HG02678 (cell line): ENCODE data around the gene DIP2B.
"Not testable (repeated sequence)": the region's sequence is repeated elsewhere in the genome, so short reads cannot be mapped to it uniquely, and the experiment has no call there.

Source experiments
- ATAC-seq: cut with Tn5 transposase; IDR thresholded peaks from one replicate; pipeline ENCODE4 v1.9.1; 2021; ENCODE audit warnings: mild to moderate bottlenecking, moderate library complexity; ENCODE audit not compliant: unreplicated experiment

Gene DIP2B

DNA sequence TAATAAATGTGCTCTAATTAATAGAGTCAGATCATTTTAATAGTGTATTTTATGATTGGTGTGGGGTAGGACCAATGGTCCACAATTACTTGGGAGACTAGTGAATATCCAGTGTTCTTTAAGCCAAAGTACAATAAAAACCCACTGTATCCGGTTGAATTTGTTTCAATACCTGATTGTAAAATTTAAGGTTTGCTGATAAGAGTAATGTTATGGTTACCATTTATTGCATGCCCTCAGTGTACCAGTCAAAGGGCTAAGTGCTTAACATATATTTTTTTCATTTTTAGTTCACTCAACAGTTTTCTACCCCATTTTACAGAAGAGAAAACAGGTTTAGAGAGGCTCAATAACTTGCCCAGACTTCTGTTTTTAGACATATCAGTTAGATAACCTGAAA is 161.2 kb downstream of the DIP2B start:
- ATAC-seq = no peak

DNA sequence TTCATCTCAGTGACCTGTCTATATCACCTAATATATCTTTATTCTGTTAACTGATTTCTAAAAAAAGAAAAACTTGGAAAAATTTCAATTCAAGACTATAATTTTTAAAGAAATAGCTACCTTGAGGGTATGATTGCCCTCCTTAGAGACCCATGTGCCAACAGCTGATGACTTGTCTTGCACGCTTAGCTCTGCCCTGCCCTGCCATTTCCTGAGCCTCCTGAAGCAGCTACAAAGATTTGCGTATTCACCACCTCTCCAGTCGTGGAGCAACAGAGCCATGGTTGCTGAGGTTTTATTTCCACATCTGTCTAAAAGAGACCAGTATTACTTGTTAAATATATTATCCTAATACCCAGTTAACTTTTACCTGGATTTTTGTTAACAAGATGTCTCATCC is 167.4 kb downstream of the DIP2B start:
- no peak for ATAC-seq

DNA sequence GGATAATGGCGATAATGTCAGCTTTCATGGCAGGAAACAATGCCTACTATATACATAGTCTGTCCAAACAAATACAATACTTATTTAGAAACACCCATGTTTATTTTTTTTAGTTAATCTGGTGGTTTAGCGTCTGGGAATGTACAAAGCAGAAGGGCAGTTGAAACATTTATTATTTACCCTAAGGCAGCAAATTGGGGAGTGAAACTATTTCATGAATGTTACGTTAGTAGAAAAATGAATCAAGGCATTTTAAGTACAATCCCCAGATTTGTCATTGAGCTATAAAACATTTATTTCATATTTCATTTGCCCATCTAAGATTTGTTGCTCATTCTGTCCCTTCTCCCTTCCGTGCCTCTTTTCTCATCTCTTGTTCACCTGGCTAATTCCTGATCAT is 172.0 kb downstream of the DIP2B start:
- ATAC-seq = no peak

DNA sequence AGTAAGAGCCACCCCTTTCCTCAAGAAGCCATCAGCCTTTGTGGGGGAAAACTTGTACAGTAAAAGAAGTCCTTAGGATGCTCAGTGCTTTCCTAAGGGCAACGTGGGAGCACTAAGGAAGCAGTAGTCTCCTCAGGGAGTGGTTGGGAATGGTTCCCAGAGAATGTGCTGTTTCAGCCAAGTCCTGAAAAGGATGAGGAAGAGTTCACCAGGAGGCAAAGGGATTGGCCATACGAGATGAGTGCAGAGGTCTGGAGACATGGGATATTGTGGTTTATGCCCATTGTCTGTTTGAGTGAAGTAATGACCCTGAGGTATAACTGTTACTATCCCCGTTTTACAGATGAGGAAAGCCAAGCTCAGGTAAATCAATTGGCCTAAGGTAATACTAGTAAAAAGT is 173.1 kb downstream of the DIP2B start:
- ATAC-seq = no peak

DNA sequence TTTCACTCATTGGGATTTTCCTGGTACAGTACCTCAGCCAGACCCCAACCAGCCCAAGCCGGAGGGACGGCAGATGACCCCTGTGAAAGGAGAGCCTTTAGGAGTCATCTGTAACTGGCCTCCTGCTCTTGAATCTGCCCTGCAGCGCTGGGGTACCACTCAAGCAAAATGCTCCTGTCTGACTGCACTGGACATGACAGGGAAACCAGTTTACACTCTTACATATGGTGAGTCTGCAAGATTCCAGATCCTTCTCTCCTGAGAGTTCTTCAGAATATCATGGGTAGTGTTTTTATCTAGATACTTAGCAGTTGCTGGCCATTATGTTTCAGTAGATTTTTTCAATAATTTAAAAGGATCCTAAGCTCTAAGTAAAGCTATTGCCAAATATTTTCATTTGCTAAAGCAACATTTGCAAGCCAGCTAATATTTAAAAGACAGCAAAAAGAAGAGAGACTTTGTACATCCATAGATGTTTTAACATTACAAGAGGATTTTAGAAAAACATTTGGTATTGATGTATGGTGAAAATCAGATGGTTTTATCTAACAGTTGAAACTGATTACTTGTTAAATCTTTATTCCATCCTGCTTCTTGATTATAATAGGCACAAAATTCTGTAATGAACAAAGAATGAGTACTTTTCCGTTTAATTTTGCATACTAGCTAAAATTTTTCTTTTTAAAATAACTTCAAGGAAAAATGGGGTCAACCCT is 174.0 kb downstream of the DIP2B start:
- no peak for ATAC-seq

DNA sequence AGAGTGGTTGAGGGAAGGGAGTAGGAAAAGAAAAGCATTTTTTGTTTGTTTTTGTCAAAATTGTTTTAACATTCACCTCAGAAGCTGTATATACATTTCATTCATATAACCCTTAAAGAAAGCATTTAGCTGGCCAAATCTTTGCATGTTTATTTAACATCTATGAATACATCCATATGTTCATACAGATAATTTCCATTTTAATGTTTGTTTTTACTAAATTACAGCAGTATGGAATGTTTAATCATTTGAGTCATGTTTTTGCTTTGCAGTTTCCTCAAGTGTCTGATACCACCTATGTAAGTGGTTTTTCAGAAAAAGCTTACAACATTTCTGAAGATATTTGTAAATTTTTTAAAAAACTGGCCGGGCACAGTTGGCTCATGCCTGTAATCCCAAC is 174.8 kb downstream of the DIP2B start:
- ATAC-seq = no peak

DNA sequence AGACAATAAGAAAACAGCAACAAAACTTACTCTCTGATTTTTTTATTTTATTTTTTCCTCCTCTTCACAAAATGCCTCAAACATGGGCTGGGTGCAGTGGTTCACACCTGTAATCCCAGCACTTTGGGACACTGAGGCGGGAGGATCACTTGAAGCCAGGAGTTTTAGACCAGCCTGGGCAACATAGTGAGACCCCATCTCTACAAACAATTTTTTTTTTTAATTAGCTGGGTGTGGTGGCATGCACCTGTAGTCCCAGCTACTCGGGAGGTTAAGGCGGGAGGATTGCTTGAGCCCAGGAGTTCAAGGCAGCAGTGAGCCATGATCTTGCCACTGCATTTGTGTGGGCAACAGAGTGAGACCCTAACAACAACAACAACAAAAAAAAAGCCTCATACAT is 176.3 kb downstream of the DIP2B start:
- not testable (repeated sequence) for ATAC-seq

DNA sequence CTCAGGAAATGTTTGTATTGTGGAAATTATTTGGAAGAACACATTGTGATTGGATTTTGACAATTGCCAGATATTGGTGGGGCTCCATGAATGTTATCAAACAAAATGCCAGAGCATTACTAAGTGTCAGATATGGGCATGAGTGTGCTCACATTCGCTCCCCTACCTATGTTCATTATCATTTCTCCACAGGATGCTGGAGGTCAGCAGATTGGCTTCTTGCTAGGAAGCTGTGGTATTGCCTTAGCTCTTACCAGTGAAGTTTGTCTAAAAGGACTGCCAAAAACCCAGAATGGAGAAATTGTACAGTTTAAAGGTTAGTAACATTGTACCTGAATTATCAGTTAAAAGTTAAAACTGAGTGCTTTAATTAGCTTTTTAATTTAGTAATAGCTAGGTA is 180.9 kb downstream of the DIP2B start:
- ATAC-seq = no peak

DNA sequence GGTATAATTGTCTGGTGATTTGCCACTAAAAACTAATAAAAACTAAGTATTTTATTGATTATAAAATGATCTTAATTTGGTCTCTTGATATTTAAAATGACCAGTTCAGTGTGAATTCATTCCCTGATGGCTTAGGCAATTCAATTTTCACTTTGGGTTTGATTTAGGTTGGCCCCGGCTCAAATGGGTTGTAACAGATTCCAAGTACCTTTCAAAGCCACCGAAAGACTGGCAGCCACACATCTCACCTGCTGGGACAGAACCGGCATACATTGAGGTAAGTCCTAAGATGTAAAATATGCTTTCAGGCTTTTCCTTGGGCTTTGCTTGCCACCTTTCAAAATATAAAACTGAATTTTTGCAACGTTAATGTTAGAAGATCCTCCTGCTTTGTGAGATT is 181.6 kb downstream of the DIP2B start:
- no peak for ATAC-seq

DNA sequence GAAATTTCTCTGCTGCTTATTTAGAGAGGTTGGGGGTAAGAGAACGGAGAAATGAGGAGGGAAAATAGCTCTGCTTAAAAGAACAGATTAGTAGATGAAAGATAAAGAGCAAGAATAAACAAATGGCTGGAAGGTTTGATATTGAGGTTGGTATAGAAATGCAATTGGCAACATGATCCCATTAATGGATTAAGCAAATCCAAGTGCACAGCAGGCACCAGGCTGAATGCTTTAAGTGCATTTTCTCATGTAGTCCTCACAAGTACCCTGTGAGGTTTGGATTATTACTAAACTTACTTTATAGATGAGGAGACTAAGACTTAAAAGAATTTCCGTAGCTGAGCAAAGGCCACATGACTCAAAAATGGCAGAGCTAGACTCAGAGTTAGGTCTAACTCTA is 182.2 kb downstream of the DIP2B start:
- ATAC-seq = no peak

DNA sequence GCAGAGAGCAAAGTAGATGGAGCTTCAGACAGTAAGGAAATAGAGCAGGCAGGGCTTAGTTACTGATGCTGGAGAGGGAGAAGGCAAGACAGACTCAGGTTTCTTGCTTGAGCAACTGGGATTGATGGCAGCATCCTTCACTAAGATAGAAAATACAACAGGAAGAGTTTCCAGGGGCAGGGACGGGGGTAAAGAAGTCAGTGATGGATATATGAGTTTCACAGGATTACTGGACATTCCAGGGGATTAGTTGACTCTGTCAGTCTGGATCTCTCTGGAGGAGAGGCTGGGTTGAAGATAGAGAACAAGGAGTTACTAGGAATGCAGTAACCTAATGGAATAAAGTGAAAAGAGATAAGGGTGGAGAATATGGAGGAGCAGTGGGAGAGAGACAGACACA is 184.7 kb downstream of the DIP2B start:
- no peak for ATAC-seq

DNA sequence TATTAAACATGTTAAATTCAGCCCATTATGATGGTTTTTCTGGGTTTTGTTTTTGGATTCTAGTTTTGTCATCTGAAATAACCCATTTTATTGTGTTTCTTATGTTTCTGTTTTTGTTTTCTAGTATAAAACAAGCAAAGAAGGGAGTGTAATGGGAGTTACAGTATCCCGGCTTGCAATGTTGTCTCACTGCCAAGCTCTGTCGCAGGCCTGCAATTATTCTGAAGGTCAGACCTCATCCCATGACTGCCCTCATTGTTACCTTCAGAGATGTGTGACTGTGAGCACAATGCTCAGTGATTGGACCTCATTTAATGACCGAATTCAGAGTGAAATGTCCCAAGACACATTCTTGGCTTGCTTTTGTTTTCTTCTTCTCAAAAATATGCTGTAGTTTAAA is 186.1 kb downstream of the DIP2B start:
- ATAC-seq = no peak

DNA sequence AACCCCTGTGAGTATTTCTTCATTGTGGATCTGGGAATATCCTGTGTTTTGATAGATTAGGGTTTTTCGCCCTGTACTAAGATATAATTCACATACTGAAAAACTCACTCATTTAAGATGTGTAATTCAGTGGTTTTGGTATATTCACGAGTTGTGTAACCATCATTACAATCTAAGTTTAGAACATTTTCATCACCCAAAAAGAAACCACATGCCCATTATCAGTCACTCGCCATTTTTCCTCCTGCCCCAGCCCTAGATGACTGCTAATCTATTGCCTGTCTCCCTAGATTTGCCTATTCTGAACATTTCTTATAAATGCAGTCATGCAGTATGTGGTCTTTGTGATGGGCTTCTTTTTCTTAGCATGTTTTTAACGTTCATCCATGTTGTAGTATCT is 191.2 kb downstream of the DIP2B start:
- ATAC-seq = no peak

DNA sequence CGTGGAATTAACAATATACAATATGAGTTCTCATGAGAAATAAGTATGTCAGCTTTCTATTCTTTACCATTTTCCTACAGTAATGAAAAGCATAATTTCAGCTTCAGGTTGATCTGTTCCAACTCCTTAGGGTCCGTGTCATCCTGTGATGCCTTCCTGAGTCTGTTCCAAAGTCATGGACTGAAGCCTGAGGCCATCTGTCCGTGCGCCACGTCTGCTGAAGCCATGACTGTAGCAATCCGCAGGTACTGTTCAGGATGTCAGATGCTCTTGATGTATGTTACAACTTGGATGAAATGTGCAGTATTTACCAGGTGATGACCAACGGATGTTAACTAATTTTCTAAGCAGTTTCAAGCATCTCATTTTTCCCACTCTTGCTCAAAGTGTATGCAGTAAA is 192.1 kb downstream of the DIP2B start:
- no peak for ATAC-seq

DNA sequence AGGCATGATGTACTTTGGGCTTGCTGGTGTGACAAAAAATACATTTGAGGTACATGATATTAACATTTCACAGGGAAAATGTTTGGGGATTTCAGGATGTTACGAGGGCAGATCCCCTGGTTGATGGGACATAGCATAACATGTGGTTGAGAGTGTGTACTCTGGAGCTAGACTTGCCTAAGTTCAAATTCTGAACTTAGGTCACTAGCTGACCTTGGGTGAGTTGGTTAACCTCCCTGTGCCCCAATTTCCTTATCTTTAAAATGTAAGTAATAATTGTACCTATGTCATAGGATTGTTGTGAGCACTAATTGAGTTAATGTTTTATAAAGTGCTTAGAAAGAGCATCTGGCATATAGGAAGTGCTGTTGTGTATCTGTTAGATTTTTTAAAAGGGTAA is 194.4 kb downstream of the DIP2B start:
- no peak for ATAC-seq

DNA sequence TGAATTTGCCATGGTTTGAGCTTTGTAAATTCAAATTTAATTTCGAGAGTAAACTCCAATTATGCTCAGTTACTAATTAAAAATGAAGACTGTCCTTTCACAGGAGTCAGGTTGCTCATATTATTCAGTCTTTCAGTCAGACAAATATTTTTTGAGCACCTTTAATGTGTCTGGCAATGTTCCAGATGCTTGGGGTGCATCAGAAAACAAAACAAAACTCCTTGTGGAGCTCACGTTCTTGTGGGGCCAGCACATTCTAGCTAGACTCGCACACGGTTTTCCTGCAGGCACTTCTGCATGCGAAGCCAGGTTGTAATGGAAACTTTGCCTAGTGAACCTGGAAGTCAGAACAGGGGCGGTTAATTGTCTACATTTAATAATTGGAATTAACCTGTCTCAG is 195.2 kb downstream of the DIP2B start:
- no peak for ATAC-seq

DNA sequence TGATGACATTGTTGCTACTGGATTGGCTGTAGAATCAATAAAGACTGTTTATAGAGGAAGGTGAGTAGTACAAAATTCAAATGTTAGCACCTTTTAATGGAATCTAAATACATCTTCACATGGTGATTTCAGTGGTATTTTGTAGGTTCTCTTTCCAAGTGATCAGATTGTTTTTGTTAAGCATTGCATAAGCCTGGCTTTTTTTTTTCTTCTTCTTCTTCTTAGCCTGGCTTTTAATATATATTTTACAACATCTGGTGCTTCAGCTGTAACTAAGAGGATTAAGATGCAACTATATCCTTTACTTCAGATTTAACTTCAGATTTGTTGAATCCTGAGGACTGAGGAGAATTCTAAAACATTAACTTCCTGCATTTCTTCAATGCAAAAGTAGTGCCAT is 201.8 kb downstream of the DIP2B start:
- no peak for ATAC-seq

DNA sequence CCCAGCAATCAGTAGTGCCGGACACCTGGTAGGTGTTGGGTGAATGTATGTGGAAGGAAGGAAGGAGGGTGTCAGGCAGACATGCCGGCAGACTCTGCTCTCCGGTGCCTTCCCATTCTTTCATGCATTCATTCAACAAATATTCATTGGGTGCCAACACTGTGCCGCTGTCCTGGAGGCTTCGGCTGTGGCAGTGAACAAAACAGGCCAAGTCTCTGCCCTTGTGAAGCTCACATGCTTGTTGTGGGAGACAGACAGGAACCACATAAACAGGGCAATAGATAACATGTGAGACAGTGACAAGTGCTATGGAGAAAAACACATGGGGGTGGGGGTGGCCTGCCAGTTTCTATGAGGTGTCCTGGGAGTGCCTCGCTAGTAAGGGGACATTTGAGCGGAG is 202.6 kb downstream of the DIP2B start:
- no peak for ATAC-seq

DNA sequence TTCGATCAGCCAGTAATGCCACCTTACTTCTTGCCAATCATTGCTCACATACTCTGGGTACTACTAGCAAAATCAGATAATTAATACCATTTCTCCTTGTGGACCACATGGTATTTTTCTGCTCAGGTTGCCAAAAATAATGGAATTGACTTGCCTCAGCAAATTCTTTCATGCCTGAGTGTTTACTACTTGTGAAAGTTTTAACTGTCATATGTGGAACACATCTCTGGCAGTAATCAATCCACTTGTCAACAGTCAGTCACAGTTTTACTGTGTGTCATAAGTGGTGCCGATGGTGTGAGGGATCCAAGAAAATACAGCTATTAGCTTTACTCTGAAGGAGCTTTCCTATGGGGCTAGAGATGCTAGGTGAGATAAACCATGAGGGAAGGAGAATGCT is 203.8 kb downstream of the DIP2B start:
- no peak for ATAC-seq

DNA sequence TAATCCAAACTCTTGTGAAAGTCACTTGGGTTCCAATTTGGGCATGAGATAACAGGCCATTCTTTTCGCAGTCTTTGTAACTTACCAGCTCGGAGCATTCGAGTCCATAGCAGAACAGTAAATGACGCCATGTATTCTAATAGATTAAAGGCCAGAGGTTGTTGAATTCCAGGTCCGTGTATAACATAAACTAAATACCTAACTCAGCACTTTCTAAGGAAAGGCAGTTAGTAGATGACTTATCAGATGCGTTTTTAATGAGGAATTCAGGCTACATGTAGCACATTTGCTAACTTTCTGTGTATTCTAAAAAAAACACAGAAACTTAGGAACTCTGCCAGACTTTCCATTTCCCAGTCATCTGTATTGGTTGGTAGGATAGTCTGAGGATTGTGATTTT is 206.3 kb downstream of the DIP2B start:
- no peak for ATAC-seq

DNA sequence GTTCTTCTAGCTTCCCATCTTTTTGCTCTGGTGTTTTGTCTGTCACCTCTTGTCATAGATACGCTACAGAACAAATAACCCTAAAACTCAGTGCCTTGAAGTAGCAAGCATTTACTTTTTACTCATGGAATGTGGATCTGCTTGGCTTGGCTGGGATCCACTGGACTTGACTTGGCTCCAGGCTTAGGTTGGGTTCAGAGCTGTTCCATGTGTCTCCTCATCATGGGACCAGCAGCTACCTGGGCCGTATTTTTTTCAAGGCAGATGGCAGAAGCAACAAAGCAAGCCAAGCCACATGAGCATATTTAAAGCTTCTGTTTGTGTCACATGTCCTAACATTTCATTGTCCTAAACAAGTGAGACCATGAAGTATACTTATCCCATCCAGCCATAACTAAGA is 210.4 kb downstream of the DIP2B start:
- ATAC-seq = no peak

DNA sequence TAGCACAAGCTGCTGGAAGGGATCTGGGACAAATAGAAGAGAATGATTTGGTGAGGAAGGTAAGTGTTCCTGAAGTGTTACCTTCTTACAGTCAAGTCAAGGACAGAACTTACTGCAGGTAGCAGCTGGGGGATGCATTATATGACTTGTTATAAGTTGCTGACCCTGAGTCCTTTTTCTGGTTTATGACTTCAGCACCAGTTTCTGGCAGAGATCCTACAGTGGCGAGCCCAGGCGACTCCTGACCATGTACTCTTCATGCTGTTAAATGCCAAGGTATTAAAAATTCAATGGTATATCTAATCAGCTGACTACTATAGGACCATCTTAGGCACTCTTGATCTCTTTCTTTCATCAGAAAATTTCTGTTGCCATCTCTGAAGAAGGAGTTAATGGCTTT is 214.0 kb downstream of the DIP2B start:
- no peak for ATAC-seq

DNA sequence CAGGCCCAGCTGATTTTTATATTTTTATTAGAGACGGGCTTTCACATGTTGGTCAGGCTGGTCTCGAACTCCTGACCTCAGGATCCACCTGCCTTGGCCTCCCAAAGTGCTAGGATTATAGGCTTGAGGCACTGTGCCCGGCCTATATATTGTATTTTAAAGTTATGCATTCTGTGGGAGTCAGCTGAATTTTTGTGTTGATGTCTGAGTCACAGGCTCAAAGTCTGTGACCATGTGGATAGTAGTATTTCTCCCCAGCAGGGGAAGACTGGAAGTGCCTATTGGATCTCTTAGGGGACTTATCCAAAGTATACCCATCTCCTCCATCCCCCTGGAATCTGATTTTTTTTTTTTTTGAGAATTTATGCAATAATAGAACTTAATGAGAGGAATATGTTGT is 215.3 kb downstream of the DIP2B start:
- ATAC-seq = no peak

DNA sequence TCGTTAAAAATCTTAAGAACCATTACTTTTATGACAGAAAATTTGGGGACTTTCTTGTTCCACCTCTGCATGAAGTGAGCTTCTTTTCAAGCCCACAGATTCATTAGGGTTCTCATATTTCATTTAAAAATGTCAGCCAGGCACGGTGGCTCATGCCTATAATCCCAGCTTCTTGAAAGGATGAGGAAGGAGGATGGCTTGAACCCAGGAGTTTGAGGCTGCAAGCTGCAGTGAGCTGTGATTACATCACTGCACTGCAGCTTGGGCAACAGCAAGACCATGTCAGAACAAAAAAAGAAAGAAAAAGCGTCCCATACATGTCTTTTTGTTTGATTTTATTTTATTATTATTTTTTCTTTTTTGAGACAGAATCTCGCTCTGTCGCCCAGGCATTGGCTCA is 215.7 kb downstream of the DIP2B start:
- ATAC-seq = no peak
